EL (cell line): ENCODE data around the gene GRIN3B.
"Not testable (repeated sequence)": the region's sequence is repeated elsewhere in the genome, so short reads cannot be mapped to it uniquely, and the experiment has no call there.

ENCODE experiments used
- DNase-seq: peaks from one replicate; pipeline ENCODE4 v3.0.0-alpha.2; 2016

The GRIN3B gene

GRCh38 chr19:1000095-1000494 is at the start of gene GRIN3B:
Gene GRIN3B (plus strand): TSS chr19:1000419. CDS start chr19:1000438, 19 bp downstream.
- DNase-seq = peak; percentile 51

GRCh38 chr19:952049-952679 is 48.1 kb upstream of the GRIN3B start:
- no peak for DNase-seq

GRCh38 chr19:952680-953444 is 47.4 kb upstream of the GRIN3B start:
- DNase-seq = peak; percentile 26

- DNase-seq = no peak
These were observed 46.6 kb upstream of the GRIN3B start for GRCh38 chr19:953445-954271.

- DNase-seq = no peak
These were observed 45.9 kb upstream of the GRIN3B start for GRCh38 chr19:954272-954671.

- no peak for DNase-seq
These were observed 45.3 kb upstream of the GRIN3B start for GRCh38 chr19:954672-955494.

- no peak for DNase-seq
These were observed 44.1 kb upstream of the GRIN3B start for GRCh38 chr19:955803-956765.

GRCh38 chr19:956766-957440 is 43.3 kb upstream of the GRIN3B start:
- DNase-seq = peak; percentile 71

- not testable (repeated sequence) for DNase-seq
These were observed 42.6 kb upstream of the GRIN3B start for GRCh38 chr19:957578-957977.

GRCh38 chr19:958967-959855 is 41.0 kb upstream of the GRIN3B start:
- peak; percentile 35 for DNase-seq

GRCh38 chr19:960020-960419 is 40.2 kb upstream of the GRIN3B start:
- no peak for DNase-seq

- no peak for DNase-seq
These were observed 39.6 kb upstream of the GRIN3B start for GRCh38 chr19:960601-960938.

GRCh38 chr19:961866-962620 is 38.2 kb upstream of the GRIN3B start:
- DNase-seq = no peak

- no peak for DNase-seq
These were observed 37.4 kb upstream of the GRIN3B start for GRCh38 chr19:962683-963400.

- DNase-seq = no peak
These were observed 36.7 kb upstream of the GRIN3B start for GRCh38 chr19:963486-963951.

GRCh38 chr19:964116-964520 is 36.1 kb upstream of the GRIN3B start:
- no peak for DNase-seq

GRCh38 chr19:964761-965694 is 35.2 kb upstream of the GRIN3B start:
- DNase-seq = no peak
